ENCODE data around the gene ELL3. TPM values are rescaled to one million over a fixed set of nuclear protein-coding genes. Genes with fewer than 3 reads are reported as not detected.

The ELL3 gene
- total RNA-seq, 4 donors from 2014 or later: 1.1 to 7.1 (median 2.4) TPM

DNA sequence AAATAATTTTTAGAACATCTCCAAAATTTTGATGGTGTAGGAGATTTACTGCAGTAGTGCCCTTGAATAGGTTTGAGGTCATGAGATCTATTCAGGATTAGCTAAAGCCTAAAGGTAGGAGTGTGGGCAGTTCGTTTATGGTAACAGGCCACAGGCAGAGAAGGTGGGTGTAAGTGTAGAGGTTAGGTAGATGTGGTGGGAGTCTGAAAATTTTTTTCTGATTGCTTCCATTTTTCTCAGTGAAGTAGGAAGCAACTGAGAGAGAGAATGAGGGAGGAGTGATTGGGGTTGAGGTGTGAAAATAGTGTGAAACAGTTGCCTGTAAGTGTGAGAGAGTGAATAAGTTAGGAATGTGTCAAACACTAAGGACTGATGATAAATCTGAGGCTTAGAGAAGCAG lies 2.2 kb upstream of the ELL3 start:
- ATAC-seq (ENCODE audit: low FRiP score): no peak
- TF ChIP-seq CTCF (IDR thresholded peaks at IDR 0.05): no peak

GRCh38 chr15:43777267-43777914 lies 625 bp upstream of the ELL3 start:
- peak; percentile 90 for ATAC-seq (ENCODE audit: low FRiP score)
- TF ChIP-seq CTCF (IDR thresholded peaks at IDR 0.05): peak in 1 of 3 donors; percentile 57
- DNase-seq (ENCODE audit: low spot score): peak; percentile 59

More for the DNA sequence above, 2.2 kb upstream of the ELL3 start:
- no peak for DNase-seq (ENCODE audit: low spot score)

DNA sequence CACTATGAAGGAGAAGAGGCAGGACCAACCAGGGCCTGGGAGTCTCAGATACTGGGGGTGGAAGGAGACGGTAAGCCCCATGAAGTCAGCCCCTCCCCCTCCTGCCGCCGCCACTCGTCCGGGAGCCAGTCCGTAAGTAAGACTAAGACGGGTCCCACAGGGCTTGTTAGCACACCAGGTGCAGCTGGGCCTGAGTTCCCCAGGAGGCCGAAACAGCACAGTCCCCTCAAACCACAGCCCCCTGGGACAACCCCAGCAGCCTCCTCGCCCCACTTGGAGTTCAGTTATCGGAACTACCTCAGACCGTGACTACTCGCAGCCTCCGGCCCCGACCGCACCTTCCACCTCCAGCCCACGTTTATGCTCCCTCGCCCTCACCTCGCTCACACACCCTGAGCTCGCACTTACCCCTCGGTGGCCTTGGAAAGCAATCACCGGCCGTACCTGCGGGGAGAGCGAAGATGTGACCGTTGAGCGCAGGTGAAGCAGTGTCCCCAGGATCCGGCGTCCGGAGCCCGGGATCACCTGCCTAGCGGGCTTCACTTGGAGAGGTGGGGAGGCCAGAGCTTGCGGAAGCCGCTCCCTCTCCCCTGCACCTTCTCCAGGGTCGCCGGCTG lies 557 bp downstream of the ELL3 start:
- DNase-seq (ENCODE audit: low spot score) (no peak), ATAC-seq (ENCODE audit: low FRiP score) (peak; percentile 16)
- no peak for TF ChIP-seq CTCF (IDR thresholded peaks at IDR 0.05)

GRCh38 chr15:43775411-43775965 lies 1.3 kb downstream of the ELL3 start:
- no peak for DNase-seq (ENCODE audit: low spot score)
- ATAC-seq (ENCODE audit: low FRiP score): no peak
- TF ChIP-seq CTCF (IDR thresholded peaks at IDR 0.05): no peak

GRCh38 chr15:43774062-43774461 lies 2.7 kb downstream of the ELL3 start:
- ATAC-seq (ENCODE audit: low FRiP score): no peak
- no peak for TF ChIP-seq CTCF (IDR thresholded peaks at IDR 0.05)

GRCh38 chr15:43772624-43773023 lies 4.1 kb downstream of the ELL3 start:
- TF ChIP-seq CTCF (IDR thresholded peaks at IDR 0.05): no peak
- DNase-seq (ENCODE audit: low spot score) (no peak), ATAC-seq (ENCODE audit: low FRiP score) (no peak)

More at GRCh38 chr15:43774062-43774461, 2.7 kb downstream of the ELL3 start:
- DNase-seq (ENCODE audit: low spot score): no peak

DNA sequence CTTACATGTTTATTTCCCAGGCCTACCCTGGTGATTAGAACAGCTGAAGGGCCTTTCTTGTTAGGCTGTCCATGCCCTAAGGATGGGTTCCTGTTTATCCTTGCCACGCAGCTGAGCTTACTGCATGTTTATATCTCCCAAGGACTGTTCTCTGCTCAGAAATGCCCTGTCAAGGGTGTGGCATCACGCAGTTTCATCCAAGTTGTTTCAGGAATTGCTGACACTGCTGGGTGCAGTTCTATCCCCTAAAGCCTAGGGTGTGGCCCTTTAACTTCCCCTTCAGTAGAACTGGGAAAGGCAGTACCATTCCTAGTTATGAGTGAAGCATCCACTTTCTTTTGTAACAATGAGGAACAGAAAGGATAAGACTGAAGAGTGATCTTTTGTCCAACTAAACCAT lies 5.0 kb downstream of the ELL3 start:
- TF ChIP-seq CTCF (IDR thresholded peaks at IDR 0.05): no peak
- ATAC-seq (ENCODE audit: low FRiP score) (peak; percentile 29), DNase-seq (ENCODE audit: low spot score) (no peak)

All from omental fat pad (tissue), 4 donors.